NCI-H1105 (cell line): ENCODE data around the gene MYEOV.

Source experiments
- DNase-seq: peaks from one replicate; lab custom pipeline; 2025; lab: John Stamatoyannopoulos, UW

Gene MYEOV

DNA sequence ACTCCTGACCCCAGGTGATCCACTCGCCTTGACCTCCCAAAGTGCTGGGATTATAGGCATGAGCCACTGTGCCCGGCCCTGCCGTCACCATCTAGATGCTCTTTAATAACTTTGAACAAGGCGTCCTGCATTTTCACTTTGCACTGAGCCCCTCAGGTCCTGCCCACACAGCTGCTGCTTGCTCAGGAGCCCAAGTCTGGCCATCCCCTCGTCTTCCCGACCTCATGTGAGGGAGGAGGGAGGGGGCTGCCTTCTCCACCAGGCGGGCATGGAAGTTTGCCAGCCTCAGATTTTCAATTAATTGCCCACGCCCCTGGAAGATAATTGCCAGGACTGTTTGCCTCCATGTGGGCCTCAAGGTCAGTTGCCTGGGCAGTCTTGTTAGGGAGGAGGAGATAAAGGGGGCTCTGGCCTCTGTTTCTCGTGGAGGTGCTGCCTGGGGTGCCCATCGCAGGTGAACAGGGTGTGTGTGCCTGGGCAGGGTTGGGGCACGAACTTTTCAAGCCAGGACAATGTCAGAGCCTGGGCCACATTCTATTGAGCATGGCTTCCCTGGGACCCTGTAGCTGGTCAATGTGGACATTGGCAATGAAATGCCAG lies 27.9 kb upstream of the MYEOV start:
- no peak for DNase-seq

DNA sequence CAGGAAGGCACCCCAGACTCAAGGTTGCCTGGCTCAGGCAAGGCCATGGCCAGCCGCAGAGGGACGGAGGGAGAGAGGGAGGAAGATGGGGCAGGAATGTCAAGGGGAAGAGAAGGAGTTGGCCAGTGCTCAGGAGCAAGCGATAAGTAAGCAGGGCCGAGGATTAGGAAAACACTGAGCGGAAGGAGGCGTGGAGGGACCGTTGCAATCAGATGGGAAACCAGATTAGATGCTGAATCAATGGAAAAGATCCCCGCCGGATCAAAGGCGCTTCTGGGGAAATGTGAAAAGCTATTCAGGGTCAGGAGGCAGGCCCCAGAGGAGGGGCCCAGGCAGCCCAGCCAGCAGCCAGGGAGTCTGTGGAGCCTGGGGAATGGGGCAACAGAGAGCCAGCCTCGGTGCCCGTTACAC lies 26.6 kb upstream of the MYEOV start:
- no peak for DNase-seq

DNA sequence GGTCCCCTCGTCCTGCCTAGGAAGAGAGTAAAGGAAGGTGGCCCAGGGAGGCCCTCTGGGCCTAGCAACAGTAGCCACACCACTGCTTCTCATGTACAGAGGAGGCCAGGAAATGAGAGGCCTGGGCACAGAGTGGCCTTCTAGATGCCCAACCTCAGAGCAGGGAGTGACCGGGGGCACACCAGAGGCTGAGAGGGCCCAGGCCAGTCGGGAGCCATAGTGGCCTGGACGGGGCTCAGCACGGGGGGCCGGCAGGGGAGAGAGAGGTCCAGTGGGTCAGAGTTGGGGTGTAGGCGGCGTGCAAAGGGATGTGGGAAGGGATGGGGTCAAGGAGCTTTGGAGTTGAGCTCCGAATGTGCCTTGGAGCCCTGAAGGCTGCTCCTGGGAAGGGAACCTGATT lies 25.0 kb upstream of the MYEOV start:
- DNase-seq: no peak

DNA sequence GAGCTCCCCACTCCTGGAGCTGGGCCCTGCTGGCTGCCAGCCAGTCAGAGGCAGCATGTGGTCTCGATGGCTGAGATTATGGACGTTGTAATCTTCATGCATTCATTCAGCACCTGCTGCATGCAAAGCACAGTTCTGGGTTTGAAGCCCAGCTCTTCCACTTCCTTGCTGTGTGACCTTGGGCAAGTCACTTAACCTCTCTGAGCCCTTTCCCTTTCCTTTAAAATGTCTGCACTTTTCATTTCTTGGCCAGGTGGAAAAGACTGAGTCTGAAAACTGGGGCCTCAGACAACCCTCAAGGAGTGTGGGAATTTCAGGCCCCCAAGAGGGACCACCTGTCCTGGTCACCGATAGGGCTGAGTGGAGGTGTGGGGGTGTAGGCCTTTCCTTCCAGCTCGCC lies 24.6 kb upstream of the MYEOV start:
- DNase-seq: no peak

DNA sequence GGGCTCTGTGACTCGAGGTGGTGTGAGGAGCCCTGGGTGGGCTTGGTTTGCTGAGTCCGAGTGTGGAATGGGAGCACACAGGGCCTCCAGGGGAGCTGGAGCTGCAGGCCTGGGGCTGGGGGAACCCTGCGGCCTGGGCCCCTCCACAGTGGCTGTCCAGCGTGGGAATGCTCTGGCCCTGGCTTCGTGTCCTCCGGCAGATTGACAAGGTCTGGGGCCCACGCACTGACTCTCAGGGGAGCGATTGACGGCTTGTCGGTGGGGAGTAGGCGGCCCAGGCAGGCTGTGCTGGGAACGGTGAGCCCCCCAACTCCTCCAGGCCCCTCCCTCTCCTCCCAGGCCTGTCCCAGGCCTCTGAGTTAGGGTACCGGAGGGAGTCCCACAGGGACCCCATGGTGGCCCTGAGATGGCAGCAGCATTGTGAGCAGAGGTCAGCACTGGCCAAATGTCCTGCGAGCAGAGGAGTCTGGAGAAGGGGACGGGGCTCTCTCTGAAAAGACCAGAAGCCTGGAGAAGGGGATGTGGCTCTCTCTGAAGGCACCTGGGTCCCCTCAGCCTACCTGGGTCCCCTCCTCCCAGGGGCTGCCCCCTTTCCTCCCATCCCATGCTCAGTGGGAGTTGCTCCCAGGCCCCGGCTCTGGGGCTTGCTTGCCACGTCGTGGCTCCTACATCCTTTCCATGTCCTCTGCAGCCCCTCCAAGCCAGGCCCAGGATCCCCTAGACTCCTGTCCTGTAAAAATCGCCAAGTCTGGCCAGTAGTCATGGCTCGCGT lies 23.8 kb upstream of the MYEOV start:
- DNase-seq: no peak

DNA sequence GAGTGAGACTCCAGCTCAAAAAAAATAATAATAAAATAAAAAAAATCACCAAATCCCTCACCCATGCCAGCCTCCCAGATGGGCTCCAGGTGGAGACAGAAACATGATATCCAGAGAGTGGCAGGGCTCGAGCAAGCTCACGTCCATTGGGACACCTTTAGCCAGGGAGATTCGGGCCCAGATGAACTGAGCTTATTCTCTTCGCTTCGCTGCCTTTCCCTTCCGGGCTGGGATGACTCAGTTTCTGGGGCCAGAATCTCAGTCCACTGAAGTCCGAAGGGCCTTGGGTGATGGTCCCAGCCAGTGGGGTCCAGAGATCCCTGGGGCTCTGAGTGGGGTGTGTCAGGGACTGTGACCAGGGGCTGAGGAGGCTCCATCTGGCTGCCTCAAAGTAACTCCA lies 23.0 kb upstream of the MYEOV start:
- DNase-seq: no peak

DNA sequence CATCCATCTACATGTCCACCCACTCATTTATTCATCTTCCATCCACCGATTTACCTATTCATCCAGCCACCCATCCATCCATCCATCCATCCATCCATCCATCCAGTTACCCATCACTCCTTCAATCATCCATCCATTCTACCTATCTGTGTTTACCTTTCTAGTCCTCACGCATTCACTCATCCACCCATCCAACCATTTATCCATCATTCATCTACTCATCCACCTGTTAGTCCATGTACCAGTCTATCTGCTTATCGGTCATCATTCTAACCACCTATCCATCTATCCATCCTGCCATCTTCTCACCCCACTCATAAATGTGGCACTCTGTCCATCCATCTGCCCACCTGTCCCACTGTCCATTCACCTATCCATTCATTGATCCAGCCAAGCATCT lies 21.9 kb upstream of the MYEOV start:
- no peak for DNase-seq

DNA sequence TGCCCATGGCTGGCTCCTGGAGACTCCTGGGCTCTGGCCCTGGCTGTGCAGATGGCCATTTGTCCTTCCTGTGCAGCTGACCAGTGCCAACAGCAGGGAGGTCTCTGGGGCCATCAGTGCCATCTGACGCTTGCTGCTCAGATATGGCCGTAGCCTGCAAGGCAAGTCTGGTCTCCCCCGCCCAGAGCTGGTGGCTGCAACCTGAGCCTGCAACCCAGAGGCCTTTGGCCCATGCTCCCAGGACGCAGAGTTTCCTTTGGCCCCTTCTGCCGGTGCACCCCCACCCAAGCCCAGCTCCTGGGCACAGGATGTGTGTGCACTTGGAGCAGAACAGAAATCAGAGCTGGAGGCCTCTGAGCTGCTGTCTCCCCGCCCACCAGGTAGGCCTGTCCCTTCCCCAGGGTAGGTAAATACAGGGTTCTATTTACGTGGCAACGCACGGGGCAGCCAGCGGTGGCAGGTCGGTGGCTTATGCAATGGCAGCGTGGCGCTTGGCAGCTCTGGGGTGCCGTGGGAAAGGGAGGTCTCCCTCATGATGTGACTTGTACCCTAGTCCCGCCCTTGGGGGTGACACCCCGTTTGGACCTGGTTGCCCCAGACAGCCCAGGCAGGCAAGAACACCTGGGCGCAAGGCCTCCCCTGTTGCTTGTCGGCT lies 21.0 kb upstream of the MYEOV start:
- DNase-seq: no peak

DNA sequence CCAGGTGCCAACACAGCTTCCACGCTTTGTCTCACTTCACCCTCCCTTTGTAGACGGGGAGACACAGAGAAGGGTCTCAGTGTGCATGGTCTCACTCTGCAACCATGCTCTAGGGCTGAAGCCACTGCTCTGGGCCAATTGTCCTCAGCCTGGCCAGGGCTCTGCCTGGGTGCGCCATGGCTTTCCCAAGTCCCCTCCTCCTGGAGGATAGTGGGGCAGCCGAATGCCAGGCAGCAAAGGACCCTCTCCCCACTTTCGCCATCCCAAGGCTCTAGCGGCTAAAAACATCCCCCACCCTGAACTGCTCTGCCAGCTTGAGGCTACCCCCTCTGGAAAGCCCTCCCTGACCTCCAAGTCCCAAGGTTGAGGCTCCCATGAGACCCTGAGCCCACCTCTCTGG lies 20.4 kb upstream of the MYEOV start:
- no peak for DNase-seq

DNA sequence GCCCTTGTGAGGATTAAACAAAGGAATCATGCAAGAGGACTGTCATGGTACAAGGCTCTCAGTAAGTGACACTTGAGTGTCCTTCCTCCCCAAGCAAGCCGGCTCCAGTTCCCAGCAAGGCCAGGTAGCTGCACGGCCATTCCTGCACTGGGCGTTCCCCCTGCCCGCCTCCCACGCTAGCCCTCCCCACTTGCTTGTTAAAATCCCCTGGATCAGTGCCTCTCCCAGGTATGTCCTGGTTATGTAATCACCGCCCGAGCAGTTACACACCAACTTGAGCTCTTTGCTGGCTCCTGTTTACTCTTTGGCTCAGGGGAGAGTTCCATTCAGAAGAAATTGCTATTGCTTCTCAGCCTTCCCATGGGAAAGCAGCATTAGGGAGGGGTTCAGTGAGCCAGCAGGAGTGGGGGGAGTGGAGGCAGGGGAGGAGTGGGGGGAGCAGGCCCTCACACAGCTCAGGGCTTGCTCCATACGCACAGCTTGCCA lies 19.4 kb upstream of the MYEOV start:
- DNase-seq: no peak

DNA sequence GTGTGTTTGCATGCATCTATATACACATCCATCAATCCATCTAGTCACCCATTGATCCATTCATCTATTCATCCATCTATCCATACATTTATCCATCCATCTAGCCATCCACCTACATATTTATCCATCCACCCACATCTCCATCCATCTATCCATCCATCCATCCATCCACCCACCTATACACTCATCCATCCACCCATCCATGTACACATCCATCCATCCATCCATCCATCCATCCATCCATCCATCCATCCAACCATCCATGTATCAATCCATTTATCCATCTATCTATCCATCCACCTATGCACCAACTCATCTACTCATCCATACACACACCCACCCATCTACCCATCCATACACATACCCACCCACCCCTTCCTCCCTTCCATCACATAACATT lies 18.8 kb upstream of the MYEOV start:
- no peak for DNase-seq

DNA sequence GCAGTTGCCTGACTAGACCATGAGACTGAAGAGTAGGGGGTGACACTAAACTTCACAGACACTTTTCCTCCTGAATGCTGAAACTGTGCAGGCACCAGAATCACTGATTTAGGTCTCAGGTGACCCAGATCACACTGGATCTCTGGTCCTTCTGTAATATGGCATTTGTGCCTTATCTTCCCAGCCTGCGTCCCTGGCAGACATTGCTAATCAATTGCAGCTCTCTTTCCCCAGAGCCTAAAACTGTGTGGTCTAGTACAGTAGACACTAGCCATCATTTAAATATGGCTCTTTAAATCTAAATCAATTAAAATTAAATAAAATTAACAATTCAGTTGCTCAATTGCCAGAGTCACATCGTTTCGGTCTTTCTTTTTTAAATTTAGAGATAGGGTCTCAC lies 17.8 kb upstream of the MYEOV start:
- DNase-seq: no peak

DNA sequence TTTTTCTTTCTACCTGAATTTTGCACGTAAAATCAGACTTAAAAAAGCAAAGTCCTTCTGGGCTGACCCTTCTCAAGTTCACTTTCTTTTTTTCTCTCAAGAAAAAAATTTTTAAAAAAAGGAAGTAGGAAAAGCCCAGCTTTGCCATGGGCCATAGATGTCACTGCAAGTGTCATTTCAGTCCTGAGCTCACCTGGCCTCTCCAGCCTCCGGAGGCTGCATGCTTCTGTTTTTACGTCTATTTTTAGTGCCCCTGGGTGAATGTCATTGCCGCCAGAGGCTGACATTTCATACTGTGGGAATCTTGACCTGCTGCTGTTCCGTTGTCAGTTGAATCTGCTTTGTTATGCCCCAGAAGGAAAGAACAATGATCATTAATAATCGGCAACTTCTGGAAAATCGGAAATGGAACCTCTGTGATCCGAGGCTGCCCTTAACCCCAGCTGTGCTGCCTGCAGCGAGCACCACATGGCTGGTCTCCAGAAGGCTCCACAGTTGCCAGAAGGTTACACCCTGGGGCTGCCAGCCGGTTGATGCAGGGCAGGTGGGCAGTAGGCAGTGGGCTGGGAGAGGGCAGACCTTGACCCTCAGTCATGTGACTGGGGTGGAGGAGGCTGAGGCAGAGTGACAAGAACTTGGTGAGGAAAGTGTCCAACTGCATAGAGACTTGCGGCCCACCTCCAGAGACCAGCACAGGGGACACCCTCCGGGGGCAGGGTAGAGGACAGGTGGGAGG lies 16.7 kb upstream of the MYEOV start:
- DNase-seq: no peak

DNA sequence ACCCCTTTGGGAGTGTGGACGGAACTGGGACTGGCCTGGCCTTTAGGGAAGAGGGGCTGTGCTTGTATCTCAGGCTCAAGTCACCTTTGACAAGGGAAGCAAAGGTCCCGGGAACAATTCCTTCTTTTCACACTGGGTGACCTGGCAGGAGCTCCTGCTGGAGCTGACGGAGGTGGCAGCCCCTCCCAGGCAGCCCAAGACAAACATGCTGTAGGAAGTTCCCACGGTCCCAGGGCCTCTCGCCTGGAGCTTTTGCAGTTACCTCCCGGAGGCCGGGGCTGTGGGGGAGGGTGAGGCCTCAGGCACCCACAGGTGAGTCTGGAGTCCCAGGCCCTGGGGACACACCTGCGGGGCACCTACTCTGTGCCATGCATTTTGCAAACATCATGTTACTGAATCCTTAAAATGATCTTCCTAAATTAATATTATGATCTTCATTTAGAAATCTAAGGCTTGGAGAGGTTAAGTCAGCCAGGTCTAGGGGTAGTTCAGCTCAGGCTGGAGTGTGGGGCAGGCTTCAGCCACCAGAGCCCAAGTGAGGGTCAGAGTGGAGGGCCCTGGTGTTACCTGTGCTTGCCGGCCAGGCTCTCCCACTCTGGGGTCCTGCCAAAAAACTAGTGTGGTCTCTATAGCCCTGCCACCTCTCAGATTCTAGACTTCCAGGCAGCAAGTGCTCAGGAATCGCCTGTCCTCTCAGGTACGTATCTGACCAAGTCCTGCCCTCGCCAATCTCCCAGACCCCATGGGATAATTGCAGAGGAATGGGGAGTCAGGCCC lies 15.7 kb upstream of the MYEOV start:
- no peak for DNase-seq

DNA sequence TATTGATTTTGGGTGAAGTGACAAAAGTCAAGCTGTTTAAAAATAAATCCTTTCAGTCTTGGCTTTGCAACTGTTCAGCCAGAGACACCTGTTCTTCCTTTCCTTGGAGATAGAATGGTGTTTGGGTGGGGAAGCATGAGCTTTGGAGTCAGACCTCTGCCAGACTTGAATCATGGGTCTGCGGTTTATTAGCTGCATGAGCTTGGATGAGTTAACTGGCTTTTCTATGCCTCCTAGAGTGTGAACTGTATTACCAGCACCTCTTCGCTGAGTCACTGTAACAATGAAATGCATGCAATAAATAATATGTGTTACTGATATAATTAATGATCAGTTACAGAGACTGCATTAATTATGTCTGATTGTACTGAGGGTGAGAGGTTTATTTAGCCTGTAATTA lies 13.5 kb upstream of the MYEOV start:
- no peak for DNase-seq

DNA sequence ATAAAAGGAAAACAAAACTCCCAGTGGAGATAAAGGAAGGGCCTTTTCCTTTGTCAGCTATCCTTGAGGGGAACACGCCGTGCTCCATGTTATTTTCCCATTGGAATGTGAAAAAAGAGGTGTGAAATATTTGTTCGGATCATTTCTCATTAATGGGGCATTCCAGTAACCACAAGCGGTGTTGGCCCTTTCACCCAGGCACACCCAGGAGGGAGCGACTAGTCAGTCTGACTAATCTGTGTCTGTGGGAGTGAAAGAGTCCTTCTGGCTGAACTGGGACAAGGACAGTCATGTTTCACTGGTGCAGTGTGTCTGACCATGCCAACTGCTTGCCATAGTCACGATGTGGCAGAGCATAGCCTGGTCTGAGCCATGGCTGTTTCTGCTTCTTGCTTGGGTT lies 13.0 kb upstream of the MYEOV start:
- no peak for DNase-seq

DNA sequence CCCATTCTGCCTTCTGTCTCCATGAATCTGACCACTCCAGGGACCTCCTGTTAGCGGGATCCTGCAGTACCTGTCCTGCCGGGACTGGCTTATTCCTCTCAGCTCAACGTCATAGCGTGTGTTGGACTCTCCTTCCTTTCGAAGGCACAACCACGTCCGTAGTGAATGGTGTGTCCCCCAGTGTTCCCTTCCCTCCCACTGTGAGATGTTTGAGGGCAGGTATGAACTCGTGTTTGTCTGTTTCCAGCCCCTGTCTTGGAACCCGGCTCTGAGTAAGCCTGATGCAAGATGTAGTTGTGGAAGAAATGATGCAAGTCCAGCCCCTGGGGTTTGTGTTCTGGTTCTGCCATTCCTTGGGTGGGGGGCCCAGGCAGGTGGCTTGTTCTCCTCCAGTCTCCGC lies 10.5 kb upstream of the MYEOV start:
- DNase-seq: no peak

DNA sequence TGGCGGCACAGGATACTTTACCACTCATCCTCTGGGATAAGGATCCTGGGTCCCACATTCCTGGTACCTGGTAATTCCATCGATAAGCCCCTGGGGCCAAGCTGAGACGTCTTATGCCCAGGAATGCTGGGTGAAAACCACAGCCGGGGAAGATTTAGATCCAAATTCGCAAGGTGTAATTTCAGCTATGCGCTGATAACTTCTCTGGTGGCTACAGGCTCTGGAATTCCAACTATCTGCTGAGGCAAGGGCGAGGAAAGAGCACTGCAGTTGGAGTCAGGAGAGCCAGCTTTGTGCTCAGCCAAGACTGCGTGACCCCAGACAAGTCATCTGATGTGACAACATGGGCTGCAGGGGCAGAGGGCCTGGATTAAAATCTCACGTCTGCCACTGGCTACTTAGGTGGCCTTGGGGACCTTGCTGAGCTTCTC lies 9.9 kb upstream of the MYEOV start:
- no peak for DNase-seq

DNA sequence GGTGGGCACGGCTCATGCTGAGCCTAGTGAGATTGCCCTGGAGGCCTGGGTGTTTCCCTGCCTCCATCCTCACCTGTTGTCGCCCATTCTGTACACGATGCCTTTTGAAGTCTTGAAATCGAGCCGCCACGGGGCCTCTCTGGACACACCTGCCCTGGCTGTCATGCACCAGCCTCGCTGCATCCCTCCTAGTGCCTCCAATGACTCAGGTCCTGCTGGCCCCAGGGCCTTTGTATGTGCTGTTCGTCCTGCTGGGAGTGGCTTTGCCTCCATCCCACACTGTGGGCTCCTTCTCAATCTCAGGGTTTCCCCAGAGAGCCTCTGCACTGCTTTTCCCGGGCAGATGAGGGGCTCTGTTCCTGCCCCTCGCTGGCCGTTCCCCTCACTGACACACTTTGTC lies 8.9 kb upstream of the MYEOV start:
- no peak for DNase-seq

DNA sequence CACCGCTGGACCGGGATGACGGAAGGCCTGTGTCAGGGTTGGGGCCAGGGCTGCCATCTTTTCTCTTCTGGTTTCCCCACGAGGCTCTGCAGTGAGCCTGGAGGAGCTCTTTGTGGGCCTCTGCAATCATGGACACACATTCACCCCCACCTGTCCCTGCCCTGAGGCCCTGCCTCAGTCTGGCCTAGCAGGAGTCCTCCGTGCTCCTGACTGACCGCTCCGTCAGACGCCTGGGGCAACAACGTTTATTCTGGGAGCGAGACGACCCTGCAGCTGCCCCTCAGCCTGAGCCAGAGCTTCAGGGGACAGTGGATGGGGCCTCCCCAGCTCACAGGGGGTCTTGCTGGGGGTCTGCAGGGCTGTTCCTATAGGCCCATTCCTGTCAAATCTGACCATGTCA lies 8.2 kb upstream of the MYEOV start:
- no peak for DNase-seq

DNA sequence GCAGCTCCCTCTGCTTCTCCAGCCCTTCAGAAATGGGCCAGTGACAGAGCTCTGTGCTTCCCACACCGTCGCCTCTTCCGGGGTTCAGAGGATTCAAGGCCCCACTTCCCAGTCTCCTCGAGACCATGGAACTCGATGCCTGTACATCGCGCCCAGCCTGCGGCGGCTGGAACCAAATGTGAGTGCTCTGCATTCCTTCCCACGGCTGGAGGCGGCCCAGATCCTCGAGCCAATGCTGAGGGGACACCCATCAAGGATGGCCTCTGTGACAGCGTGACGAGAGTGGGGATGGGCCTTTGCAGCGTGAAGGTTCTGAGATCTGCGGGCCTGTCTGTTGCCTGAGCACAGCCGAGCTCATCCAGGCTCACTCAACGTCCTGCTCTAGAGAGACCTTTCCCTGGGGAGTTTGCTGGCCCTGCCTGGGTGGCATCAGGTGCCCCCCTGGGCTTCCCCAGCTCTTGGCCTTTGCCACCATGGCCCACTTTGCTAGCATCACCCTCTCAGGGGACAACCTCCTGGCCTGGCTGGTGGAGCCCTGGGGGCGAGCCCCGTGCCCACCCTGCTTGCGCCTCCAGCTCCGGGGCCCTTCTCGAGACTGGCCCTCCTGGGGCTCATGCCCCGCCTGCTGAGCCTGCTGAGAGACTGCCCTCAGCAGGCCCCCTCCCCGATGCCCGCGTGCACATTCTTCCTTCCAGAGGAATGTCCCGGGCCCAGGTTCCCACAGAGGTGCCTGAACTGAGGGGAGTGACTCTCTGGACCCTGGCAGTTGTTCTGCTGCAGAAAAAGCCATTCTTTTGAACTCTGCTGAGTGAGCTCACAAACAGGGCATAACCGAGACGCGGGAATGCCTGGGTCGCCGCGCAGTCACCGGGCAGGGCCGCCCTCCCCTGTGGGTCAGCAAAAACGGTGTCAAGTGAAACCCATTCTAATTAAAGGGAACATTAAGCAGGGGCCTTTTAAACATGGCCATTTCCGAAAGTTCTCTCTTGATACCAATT lies 7.3 kb upstream of the MYEOV start:
- no peak for DNase-seq
